Stimulated activated CD8-positive, alpha-beta memory T cell treated with anti-CD3 and anti-CD28 coated beads, Interleukin-15, amount 100 ng/mL, for 24 hours (primary cell): ENCODE results near the gene SART1.
"Not testable (repeated sequence)": the region's sequence is repeated elsewhere in the genome, so short reads cannot be mapped to it uniquely, and the experiment has no call there.

Source experiments
- DNase-seq: peaks from one replicate; pipeline ENCODE4 v3.0.0-alpha.2; 2020; ENCODE audit warnings: low read depth

SART1 gene

DNA sequence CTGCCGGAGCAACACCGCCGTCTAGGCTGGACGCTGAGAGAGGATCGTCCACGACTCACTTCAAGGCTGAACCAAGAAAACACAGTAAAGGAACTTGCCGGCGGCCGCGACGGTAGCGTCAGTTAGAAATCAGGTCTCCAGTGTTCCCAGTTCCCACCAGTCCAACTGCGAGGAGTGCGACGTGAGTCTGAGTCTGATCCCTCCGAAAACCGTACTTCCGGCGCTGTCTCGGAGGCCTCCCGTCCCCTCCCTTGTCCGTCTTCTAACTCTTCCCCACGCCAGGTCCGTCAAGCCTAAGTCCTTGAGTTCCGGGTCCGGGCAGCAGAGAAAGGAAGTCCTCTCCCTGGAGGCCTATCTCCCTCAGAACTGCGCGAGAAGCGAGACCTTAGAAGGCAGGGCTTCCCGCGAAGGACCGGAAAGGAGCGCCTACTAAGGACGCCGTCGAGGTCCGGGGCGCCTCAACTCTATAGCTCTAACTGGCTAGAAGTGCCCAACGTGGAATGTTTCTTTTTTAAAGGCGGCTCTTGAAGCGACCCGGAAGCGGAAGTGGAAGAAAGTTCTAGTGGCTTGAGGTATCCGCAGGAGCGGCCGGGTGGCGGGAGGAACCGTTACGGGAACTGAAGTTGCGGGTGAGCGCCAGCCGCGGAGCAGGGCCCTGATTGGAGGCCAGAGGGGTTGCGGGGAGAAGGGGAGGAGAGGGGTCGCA lies 40.6 kb downstream of the SART1 start, which contains the start of the genes BANF1 and EIF1AD:
BANF1 (plus strand) TSS at position 562 of the 706 bp plus-strand sequence. CDS start 748 bp downstream, outside the sequence.
EIF1AD (minus strand) TSS at position 216 of the 706 bp plus-strand sequence. CDS start 1,768 bp downstream, outside the sequence.
- peak; percentile 69 for DNase-seq

DNA sequence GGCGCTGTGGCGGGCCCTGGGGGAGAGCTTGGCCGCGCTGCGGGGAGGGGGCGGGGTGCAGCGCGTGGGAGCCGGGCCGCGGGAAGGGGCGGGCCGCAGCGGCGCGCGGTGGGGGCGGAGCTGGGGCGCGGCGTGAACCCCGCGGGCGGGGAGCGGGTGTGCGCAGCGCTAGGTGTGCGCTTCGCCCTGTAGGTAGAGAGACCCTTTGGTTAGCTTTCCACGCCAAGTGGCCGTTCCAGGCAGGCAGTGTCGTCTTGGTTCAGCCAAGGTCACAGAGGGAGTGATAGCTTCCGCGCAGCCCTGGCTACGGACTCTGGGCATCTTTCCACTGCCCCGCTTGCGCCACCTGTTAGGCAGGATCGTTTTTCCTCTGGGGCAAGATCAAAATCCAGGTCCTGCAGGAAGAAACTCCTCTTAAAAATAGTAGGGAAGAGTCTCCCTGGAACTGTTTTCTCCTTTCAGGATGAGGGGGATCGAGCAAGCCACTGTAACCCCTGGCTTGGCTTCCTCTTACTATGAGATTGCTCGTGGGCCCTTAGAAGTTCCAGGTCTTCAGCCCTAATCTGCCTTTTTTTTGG lies 41.2 kb downstream of the SART1 start:
- DNase-seq: no peak

DNA sequence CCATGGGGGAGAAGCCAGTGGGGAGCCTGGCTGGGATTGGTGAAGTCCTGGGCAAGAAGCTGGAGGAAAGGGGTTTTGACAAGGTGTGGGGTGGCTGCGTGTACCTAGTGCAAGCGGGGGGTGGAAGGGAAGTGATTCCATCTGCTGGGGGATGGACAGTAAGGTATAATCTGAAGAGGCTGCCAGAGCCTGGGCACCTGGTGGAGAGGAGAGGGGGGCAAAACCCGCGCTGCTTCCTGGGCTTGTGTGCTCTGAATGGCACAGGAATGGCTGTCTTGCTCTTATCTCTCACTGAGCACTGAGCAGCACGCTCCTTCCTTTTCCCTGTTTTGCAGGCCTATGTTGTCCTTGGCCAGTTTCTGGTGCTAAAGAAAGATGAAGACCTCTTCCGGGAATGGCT lies 41.8 kb downstream of the SART1 start:
- DNase-seq: no peak

DNA sequence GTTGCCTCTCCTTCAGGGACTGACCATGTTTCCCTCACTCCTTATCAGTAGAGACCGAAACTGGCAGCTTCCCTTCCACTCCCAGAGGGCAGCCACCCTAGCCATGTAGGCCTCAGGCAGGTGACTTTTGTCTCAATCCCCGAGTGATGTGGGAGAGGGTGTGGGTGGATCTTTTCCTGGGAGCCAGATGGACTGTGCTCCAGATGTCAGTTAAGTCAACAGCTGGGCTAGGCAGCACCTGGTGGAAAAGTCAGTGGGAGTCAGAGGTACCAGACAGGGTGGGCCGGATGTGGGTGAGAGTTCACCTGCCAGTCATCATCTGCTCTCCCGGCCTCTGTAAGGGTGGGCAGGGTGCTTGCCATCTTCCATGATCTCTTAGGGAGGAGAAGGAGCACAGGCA lies 42.7 kb downstream of the SART1 start:
- no peak for DNase-seq

DNA sequence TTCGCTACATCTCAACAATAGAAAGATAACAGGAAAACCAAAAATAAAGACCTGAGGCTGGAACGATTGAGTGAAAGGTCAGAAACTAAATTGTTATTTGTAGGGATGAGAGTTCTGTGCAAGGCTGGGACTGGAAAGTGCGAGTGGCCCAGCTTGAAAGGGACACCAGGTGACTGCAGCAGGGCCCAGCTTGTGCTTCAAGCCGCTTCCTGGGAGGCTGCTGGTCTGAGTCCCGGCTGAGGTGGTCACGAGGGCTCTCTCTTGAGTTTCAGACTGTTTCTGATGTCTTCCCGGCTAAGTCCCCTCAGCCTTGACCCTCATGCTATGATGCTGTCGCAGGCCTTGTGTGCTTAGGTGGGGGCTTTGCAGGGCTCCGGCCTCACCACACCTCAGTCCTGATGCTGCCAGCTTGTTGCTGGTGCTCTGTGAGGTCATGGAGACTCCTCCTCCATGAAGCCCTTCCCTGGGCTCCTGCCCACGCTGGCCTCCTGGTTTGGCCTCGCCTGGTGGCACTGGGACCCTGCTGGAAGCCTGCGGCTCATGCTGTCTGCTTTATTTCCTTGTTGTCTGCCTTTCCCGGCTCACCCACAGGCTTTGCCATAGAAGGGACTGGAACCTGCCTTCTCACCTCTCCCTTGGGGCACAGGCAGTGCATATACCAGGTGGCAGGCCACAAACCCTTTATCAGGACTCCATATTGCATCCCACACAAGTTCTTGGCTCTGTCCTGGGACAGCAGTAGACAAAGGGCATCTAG lies 44.8 kb downstream of the SART1 start:
- DNase-seq: no peak

DNA sequence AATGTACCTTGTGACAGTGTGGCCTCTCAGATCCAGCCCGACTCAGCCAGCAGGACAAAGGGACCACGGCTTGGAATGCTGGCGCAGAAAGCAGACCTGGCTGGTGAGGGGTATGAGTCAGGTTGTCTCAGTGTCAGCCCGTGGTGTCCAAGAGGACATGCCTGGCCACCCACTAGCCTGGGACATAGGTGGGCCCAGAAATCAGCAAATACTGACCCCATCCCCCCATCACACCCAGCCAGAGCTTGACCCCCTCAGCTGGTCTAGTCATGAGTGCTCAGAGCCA lies 45.3 kb downstream of the SART1 start:
- no peak for DNase-seq

DNA sequence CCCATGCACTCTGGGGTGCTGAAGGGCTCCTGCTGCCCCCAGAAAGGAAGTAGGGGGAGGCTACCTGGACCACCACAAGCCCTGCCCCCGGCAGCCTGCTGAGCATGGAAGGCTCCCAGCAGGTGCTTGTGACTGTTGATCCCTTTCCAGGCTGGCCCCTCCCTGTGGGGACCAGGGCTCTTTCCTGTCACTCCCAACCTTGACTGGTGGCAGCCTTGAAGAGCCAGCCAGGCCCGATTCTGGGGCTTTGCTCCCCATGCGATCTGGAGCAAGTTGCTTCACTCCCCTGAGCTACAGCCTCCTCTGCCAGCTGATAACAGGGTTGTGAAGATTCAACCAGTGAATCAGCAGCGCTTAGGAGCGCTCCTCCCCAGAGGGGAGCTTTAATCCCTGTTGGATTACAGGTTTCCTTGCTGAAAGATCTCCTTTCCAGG lies 45.7 kb downstream of the SART1 start:
- no peak for DNase-seq

DNA sequence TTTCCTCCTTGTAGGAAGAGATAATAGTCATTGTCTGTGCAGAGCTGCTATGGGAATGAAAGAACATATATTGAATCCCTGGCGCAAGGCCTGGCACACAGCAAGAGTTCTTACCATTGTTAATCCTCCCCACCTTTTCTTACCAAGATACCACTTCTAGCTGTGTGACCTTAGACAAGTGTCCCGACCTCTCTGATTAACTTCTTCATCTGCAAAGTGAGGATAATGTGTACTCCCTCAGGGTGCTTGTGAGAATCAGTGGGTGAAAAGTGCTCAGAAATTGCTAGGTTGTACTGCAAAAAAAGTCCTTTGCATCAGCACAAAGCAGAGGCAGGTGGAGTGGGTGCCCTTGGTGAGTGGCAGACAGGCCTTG lies 46.5 kb downstream of the SART1 start:
- DNase-seq: no peak

DNA sequence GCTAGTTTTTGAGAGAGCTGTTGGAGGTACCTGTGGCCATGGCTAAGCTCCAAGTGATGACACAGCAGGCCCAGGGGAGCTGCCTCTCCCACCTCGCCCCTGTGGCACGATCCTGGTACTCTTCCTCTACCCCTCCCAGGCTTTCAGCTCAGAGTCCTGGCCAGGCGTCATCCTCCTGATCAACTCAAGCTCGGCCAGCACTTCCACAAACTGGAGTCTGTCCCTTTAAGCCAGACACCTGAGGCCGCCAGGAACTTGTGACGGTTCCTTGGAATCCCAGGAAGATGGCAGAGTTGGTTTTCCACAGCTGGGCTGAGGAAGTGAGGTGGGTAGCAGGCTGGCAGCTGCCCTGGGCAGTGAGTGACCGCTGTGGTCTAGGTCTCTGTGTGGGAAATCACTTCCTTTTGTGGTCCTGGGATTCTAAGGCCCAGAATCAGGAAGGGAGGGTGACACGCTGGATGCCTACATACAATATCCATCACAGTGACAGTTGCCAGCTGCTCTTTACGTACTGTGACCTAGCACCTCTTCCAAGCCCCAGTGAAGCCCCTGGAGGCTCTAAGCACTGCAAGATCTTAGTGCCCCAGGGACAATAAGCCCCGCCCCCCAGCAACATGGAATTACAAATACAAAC lies 47.1 kb downstream of the SART1 start:
- no peak for DNase-seq

DNA sequence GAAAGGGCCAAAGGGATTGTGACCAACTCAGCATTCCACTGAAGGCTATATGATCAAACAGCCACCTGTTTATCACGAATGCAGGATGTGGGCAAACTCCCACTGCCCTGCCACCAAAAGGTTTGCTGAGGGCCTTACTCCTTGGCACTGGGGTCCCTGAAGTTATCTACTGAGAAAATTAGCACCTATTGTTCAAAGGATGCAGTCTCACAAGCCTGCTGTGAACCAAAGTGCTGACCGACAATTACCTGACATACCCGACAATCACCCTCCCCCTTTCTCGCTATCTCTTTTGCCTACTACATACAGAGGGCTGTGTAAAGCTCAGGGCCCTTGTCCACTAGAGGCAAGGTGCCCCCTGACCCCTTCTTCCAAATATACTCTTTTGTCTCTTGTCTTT lies 48.5 kb downstream of the SART1 start:
- DNase-seq: not testable (repeated sequence)

DNA sequence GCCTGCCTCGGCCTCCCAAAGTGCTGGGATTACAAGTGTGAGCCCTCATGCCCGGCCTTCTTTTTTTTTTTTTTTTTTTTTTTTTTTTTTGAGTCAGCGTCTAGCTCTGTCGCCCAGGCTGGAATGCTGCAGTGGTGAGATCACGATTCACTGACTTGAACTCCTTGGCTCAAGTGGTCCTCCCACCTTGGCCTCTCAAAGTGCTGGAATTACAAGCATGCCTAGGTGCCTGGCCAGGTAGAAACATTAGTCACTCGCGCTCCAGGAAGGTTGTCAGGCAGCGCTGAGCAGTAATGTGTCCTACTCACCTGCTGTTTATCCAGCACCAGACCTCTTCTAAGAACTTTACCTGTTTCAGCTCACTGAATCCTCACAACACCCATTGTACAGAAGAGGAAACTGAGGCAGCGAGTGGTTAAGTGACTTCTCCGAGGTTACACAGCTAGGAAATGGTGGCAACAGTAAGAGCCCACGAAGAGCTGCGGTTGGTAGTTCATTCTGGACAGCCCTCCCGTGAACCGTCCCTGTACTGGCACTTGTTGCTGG lies 49.8 kb downstream of the SART1 start:
- no peak for DNase-seq

DNA sequence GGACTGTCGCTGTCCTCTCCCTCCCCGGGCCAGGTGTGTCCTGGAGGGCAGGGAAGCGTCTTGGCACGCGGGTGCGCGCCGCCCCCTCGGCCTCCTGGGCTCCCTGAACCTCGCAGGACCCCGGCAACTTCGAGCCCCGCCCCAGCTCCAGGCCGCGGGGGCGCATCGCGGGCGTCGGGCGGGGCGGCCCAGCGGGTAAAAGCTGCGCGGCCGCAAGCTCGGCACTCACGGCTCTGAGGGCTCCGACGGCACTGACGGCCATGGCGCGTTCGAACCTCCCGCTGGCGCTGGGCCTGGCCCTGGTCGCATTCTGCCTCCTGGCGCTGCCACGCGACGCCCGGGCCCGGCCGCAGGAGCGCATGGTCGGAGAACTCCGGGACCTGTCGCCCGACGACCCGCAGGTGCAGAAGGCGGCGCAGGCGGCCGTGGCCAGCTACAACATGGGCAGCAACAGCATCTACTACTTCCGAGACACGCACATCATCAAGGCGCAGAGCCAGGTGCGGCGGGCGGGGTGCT lies 50.3 kb downstream of the SART1 start, which contains the start of gene CST6:
CST6 (plus strand) TSS at position 224 of the 519 bp plus-strand sequence; CDS start at position 261, 37 bp downstream.
- no peak for DNase-seq

DNA sequence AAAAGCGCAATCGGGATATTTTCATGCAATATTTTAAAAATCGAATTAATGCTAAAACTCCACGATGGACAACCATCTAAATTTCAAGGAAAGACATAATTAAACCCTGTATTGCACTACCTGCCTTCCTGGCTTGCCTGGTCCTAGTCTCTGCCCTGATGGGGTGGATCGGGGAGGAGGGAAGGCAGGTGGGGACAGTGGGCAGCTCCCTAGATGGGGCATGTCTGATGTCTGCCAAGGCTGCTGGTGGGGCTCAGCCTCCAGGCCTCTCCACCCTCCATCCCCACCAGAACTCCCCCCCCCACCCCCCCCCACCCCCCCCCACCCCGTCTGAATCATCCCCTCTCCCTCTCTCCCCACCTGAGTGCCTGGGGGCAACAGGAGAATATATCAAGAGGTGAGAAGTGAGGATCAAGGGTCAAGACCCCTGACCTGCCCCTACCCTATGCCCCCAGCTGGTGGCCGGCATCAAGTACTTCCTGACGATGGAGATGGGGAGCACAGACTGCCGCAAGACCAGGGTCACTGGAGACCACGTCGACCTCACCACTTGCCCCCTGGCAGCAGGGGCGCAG lies 50.9 kb downstream of the SART1 start:
- no peak for DNase-seq

DNA sequence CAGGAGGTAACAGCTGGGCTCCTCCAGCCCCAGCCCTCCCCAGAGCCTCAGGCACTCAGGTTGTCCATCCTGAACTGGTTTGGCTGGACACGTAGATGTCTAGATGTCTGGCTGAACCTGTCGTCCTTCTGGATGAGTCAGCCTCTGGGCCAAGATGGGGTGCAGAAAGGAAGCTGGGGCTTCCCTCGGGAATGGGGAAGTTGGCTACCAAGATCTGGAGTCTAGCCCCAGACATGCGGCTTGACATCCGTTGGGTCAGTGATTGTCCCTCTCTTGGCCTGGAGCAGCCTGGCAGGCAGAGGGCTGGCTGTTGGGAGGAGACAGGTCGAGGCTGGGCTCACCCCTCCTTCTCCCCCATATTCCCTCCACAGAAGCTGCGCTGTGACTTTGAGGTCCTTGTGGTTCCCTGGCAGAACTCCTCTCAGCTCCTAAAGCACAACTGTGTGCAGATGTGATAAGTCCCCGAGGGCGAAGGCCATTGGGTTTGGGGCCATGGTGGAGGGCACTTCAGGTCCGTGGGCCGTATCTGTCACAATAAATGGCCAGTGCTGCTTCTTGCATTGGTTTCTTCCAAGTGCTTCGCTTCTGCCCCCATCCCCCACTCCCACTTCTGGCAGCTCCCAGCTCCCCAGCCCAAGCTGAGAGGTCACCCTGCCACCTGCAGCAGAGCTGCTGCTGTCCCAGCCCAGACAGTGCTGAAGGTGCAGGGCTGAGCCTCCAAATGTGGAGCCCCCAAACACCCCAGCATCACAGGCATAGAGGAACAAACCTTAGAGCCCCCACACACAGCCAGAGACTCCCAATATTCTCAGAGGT lies 51.6 kb downstream of the SART1 start:
- DNase-seq: no peak

DNA sequence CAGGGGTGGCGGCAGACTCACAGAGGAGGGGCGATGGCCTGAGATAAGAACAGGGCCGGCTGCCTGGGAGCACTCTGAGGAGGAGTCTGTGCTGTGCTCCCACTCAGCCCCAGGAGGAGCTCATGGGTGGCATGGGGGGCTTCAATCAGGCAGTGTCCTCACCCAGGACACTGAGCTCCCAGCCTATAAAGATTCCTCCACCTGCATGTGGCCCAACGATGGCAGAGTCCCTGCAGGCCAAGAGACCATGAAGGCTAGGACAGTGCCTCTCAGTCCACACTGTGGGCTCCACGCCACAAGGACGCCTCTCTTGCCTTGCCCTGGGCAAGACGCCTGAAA lies 52.2 kb downstream of the SART1 start:
- no peak for DNase-seq

DNA sequence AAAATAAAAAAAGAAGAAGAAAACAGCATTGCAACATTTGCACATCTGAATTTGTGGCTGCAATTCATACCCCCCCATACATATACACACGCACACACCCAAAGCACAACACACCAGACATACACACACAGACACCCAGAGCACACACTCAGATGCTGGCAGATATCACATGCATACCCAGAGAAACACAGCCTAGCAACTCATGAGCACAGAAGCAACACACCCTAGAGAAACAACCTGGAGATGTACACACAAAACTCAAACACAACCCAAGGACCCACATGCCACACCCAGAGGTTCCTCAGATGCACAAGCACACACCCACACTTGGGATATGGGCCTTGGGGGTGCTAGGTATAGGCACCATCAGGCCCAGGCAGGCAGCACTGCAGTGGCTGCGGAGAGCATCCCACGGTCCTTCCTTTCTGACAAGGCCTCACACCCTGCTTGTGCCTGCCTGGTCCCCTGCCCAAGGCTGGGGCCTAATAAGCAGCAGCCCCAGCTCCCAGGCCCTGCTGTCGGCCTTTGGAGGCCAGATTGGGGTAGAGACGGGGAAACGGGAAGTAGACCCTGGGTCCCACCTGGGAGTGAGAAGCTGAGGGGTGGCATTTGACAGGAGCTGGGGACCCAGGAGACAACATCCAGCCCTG lies 53.4 kb downstream of the SART1 start:
- no peak for DNase-seq

DNA sequence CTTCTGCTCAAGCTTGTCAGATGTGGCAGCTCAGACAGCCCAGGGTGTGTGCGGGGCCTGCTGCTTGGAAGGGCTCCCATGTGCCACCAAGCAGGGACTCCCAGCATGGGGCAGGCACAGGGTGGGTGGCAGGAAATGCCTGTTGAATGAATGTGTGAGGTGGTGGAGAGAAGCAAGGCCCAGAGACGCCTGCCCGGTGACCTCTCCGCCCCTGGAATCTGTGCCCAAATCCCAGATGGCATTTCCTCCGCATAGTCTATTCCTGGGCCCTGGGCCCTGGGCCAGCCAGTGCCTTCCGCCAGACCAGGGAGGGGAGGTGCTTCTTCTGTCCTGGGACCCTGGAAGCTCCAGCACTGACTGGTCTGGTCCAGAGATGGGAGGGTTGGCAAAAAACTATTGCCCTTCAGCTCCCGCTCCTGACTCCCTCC lies 53.9 kb downstream of the SART1 start:
- no peak for DNase-seq

DNA sequence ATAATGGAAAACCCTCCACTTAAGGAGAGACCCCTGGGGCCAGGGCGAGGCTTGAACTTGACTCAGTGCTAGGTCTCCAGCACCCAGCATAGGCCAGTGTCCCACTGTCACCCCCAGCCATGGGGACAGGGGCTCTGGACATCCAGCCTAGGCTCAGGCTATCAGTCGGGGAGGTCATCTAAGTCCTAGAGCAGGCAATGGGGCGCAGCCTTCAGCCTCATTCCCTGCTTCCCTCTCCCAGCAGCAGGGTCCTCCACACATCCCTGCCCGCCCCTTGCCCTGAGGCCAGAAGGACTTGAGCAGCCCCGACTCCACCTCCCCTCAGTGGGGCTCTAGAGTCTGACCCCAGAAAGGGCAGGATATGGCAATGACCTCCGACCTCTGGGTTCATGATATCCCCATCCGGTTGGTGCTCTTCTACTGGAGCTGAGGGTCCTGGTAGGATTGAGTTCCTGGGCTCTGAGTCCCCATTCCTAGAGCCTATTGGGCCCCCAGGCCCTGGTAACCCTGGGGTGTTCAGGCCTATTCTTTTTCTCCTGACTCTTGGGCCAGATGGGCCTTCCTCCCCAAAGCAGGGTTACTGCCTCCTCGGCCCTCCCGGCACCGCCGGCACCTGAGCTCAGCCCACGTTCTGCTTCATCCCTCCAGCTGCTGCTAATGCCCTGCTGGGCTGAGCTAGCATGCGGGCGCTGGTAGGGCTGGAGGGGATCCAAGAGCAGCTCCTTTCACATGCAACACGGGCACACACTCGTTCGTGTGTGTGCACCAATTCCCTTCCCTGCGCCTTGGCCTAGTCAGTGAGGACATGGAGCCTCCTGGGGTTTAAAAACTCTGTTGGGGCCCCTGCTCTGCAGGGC lies 54.6 kb downstream of the SART1 start:
- no peak for DNase-seq

DNA sequence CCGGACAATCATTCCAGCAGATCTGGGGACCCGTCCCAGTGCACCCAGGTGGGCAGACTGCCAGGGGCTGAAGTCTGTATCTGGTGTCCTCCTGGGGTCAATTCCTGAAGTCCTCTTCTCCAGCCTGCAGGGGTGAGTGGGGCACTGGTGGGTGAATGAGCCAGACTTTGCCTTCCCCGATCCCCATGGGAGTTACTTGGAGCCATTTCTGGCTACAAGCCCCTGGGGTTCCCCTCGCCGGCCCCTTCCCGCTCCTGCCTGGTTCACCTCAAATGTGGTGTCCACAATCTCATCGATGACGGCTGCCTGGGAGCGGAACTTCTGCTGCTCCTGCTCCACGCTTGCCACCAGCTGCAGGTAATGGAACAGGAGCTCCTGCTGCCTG lies 55.3 kb downstream of the SART1 start:
- no peak for DNase-seq

DNA sequence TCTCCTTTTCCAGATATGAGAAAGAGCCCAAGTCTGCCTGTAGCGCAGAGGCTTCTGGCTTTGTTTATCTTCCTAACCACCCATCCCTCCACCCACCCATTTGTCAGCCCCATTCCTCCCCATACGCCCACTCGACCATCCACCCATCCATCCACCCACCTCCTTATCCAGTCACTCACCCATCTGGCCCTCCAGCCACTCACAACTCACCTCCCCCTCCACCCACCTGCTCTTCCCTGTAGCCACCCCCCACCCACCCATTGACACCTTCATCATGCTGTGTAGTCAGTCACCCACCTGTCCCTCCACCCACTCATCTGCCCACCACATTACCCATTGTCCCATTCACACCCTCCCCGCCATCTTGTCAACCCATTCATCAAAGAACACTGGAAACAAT lies 55.8 kb downstream of the SART1 start:
- no peak for DNase-seq
